Measurements from ENCODE around the gene ORC5. TPM values are rescaled to one million over a fixed set of nuclear protein-coding genes. Genes with fewer than 3 reads are reported as not detected.

The ORC5 gene
- total RNA-seq, 3 donors from 2014 or later, result 14.9 to 17.6 (median 15.5) TPM

- TF ChIP-seq, protein P1, sequence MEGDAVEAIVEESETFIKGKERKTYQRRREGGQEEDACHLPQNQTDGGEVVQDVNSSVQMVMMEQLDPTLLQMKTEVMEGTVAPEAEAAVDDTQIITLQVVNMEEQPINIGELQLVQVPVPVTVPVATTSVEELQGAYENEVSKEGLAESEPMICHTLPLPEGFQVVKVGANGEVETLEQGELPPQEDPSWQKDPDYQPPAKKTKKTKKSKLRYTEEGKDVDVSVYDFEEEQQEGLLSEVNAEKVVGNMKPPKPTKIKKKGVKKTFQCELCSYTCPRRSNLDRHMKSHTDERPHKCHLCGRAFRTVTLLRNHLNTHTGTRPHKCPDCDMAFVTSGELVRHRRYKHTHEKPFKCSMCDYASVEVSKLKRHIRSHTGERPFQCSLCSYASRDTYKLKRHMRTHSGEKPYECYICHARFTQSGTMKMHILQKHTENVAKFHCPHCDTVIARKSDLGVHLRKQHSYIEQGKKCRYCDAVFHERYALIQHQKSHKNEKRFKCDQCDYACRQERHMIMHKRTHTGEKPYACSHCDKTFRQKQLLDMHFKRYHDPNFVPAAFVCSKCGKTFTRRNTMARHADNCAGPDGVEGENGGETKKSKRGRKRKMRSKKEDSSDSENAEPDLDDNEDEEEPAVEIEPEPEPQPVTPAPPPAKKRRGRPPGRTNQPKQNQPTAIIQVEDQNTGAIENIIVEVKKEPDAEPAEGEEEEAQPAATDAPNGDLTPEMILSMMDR (IDR thresholded peaks at IDR 0.05), result no peak
- H3K9me3 ChIP-seq, result no peaks in the 10 kb centered on the region
- intact Hi-C loops (cut with DNase I, micrococcal nuclease), result no loop called here
- no peaks in the 10 kb centered on the region for H3K36me3 ChIP-seq (ENCODE audit: low read depth)
- H3K4me3 ChIP-seq, result no peak overlapping the region
- ATAC-seq (no peak), DNase-seq (no peak)
- no peaks in the 10 kb centered on the region for H3K4me1 ChIP-seq (ENCODE audit: low read depth)
These were observed 55.3 kb downstream of the ORC5 start for GRCh38 chr7:104152468-104152867.

GRCh38 chr7:104150470-104150869 is 57.3 kb downstream of the ORC5 start:
- DNase-seq, result no peak
- Histone ChIP-seq H3K9me3 (no peaks in the 10 kb centered on the region), H3K4me3 (no peak overlapping the region), H3K4me1 (ENCODE audit: low read depth) (no peaks in the 10 kb centered on the region), H3K36me3 (ENCODE audit: low read depth) (no peaks in the 10 kb centered on the region)
- intact Hi-C loops (cut with DNase I, micrococcal nuclease), result no loop called here
- TF ChIP-seq, protein P1 (IDR thresholded peaks at IDR 0.05), result no peak
- no peak for ATAC-seq

DNA sequence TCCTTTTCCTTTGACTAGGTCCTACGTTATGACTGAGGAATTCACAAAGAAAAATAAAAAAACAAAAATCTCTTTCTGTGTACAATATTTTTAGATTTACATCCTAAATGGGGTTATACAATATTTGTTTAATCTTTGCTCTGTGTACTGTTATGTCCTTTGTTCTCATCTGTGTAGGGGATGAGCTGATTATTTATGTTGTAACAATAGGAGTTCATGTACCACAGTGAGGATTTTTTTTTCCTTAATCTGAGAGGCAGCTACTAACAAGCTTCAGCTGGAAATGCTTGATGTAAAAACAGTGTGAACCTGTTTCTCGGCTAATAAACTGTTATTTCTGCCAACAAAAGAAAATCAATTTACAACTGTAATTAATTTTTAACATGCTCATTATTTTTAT is 58.0 kb downstream of the ORC5 start:
- intact Hi-C loops (cut with DNase I, micrococcal nuclease), result no loop called here
- ATAC-seq, result no peak
- Histone ChIP-seq H3K36me3 (ENCODE audit: low read depth) (no peaks in the 10 kb centered on the region), H3K9me3 (no peaks in the 10 kb centered on the region), H3K4me3 (no peak overlapping the region), H3K4me1 (ENCODE audit: low read depth) (no peaks in the 10 kb centered on the region)
- DNase-seq, result no peak
- TF ChIP-seq, protein P1 (IDR thresholded peaks at IDR 0.05), result no peak

DNA sequence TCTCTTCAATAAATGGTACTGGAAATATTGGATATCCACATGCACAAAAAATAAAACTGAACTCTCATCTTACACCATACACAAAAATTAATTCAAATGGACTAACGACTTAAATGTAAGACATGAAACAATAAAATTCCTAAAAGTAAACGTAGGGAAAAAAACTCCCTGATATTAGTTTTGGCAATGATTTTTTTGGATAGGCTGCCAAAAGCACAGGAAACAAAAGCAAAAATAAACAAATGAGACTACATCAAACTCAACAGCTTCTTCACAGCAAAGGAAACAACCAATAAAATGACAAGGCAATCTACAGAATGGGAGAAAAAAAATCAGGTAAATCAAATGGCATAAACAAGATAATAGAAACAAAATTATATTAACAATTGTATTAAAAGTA is 65.7 kb downstream of the ORC5 start:
- TF ChIP-seq, protein P1 (IDR thresholded peaks at IDR 0.05), result no peak
- ATAC-seq (no peak), DNase-seq (no peak)
- Histone ChIP-seq H3K36me3 (ENCODE audit: low read depth) (no peaks in the 10 kb centered on the region), H3K9me3 (no peaks in the 10 kb centered on the region), H3K4me1 (ENCODE audit: low read depth) (no peaks in the 10 kb centered on the region), H3K4me3 (no peak overlapping the region)
- intact Hi-C loops (cut with DNase I, micrococcal nuclease), result no loop called here

DNA sequence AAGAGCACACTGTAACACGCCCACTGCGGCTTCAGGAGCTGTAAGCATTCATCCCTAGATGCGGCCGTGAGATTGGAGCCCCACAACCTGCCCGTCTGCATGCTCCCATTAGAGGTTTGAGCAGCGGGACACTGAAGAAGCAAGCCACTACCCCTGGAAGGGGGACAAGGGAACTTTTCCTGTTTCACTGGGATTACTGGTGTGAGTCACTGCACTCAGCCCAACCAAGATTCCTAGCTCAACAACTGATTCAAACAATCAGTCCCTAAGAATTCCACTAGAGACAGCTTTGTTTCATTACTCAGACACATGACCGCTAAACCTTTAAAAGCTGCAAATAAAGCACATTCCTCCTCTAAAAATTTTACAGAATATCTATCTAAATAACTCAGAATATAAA is 69.8 kb downstream of the ORC5 start:
- no peak for ATAC-seq
- DNase-seq, result no peak
- no peaks in the 10 kb centered on the region for H3K9me3 ChIP-seq
- no peaks in the 10 kb centered on the region for H3K4me1 ChIP-seq (ENCODE audit: low read depth)
- intact Hi-C loops (cut with DNase I, micrococcal nuclease), result no loop called here
- H3K4me3 ChIP-seq, result no peak overlapping the region
- H3K36me3 ChIP-seq (ENCODE audit: low read depth), result no peaks in the 10 kb centered on the region
- TF ChIP-seq, protein P1 (IDR thresholded peaks at IDR 0.05), result no peak

DNA sequence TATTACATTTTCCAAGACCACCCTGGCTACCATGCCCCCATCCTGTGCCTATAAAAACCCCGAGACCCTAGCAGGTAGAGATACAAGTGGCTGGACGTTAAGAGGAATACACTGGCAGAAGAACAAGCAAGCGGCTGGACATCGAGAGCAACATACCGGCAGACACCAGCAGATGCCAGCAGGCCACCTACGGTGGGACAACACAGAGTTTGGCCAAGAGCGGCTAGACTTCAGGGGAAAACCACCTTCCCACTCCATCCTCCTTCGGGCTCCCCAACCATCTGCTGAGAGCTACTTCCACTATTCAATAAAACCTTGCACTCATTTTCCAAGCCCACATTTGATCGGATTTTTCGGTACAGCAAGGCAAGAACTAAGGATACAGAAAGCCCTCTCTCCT is 70.3 kb downstream of the ORC5 start:
- intact Hi-C loops (cut with DNase I, micrococcal nuclease), result no loop called here
- Histone ChIP-seq H3K4me1 (ENCODE audit: low read depth) (no peaks in the 10 kb centered on the region), H3K4me3 (no peak overlapping the region), H3K9me3 (no peaks in the 10 kb centered on the region), H3K36me3 (ENCODE audit: low read depth) (no peaks in the 10 kb centered on the region)
- TF ChIP-seq, protein P1 (IDR thresholded peaks at IDR 0.05), result no peak
- ATAC-seq (no peak), DNase-seq (no peak)
